T-helper 2 cell (primary cell): ENCODE results near the gene GNMT.
"Not testable (repeated sequence)": the region's sequence is repeated elsewhere in the genome, so short reads cannot be mapped to it uniquely, and the experiment has no call there.

Experiments used
- DNase-seq, 5 experiments: peaks; one replicate each; pipeline versions ENCODE4 v3.0.0 to v3.0.0-alpha.2; 2012 to 2022

The GNMT gene

GRCh38 chr6:42942444-42942843 is 18.1 kb upstream of the GNMT start:
- no peak for DNase-seq

GRCh38 chr6:42947950-42948349 is 12.6 kb upstream of the GNMT start:
- DNase-seq: no peak

GRCh38 chr6:42952389-42952788 is 8.2 kb upstream of the GNMT start:
- DNase-seq: no peak

GRCh38 chr6:42954405-42954804 is 6.1 kb upstream of the GNMT start:
- not testable (repeated sequence) for DNase-seq

- DNase-seq: peak in 1 of 5 experiments; percentile 16
Measured at GRCh38 chr6:42958125-42958524, 2.4 kb upstream of the GNMT start.

- DNase-seq: no peak
Measured at GRCh38 chr6:42959917-42960242, 674 bp upstream of the GNMT start.

GRCh38 chr6:42961020-42961470 is 491 bp downstream of the GNMT start:
- DNase-seq: no peak

GRCh38 chr6:42962096-42962495 is 1.5 kb downstream of the GNMT start:
- DNase-seq: no peak

GRCh38 chr6:42962502-42963178 is 2.1 kb downstream of the GNMT start:
- DNase-seq: no peak

- no peak for DNase-seq
Measured at GRCh38 chr6:42963179-42963854, 2.8 kb downstream of the GNMT start.

- peak in 1 of 5 experiments; percentile 46 for DNase-seq
Measured at GRCh38 chr6:42963855-42964605, 3.5 kb downstream of the GNMT start.

GRCh38 chr6:42966571-42966970 is 6.0 kb downstream of the GNMT start:
- DNase-seq: no peak

- DNase-seq: no peak
Measured at GRCh38 chr6:42967228-42967627, 6.7 kb downstream of the GNMT start.

- DNase-seq: no peak
Measured at GRCh38 chr6:42968126-42968701, 7.7 kb downstream of the GNMT start.

- no peak for DNase-seq
Measured at GRCh38 chr6:42968783-42969182, 8.2 kb downstream of the GNMT start.

- DNase-seq: no peak
Measured at GRCh38 chr6:42969431-42969830, 8.9 kb downstream of the GNMT start.

GRCh38 chr6:42969934-42970333 is 9.4 kb downstream of the GNMT start:
- DNase-seq: no peak

GRCh38 chr6:42970871-42971612 is 10.5 kb downstream of the GNMT start:
- DNase-seq: no peak

- no peak for DNase-seq
Measured at GRCh38 chr6:42971746-42972327, 11.3 kb downstream of the GNMT start.

GRCh38 chr6:42973926-42974325 is 13.4 kb downstream of the GNMT start:
- no peak for DNase-seq

GRCh38 chr6:42974919-42975505 is 14.5 kb downstream of the GNMT start:
- DNase-seq: no peak

GRCh38 chr6:42978487-42978838 is 17.9 kb downstream of the GNMT start:
- DNase-seq: peak in 2 of 5 experiments; percentile 11 to 16
